Hindlimb muscle (tissue), 1 donor: Measurements from ENCODE around the gene NRXN2. TPM values are rescaled to one million over a fixed set of nuclear protein-coding genes. Genes with fewer than 3 reads are reported as not detected.
"Not testable (repeated sequence)": the region's sequence is repeated elsewhere in the genome, so short reads cannot be mapped to it uniquely, and the experiment has no call there.

Experiments
- DNase-seq: peaks from one replicate; pipeline ENCODE4 v3.0.0-alpha.2; 2013
- polyA plus RNA-seq: library from polyadenylated mRNA; unstranded; fragments of 120-200 nt; gene quantifications from one replicate; pipeline ENCODE4 v1.2.1, GENCODE V29; 2013; ENCODE audit not compliant: insufficient read length

The NRXN2 gene
- polyA plus RNA-seq, 1 donor: 32.6 TPM

GRCh38 chr11:64720167-64720566 is 2.8 kb downstream of the NRXN2 start:
- DNase-seq: no peak

GRCh38 chr11:64719406-64719805 is 3.6 kb downstream of the NRXN2 start:
- no peak for DNase-seq

DNA sequence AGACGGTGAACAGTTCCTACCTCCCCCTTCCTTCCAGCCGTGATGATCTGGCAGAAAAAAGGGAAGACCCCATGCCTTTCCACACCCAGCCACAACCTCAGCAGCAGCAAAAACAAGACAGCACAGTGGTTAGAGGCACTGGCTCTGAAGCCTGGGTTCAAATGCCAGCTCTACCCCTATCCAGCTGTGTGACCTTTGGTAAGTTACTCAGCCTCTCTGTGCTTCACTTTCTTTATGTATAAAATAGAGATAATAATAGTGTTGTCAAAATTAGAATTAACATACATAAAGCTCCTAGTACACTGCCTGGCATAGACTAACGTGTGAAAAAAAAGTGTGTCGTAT is 4.2 kb downstream of the NRXN2 start:
- DNase-seq: no peak

- DNase-seq: no peak
Measured at GRCh38 chr11:64718084-64718779, 4.8 kb downstream of the NRXN2 start.

DNA sequence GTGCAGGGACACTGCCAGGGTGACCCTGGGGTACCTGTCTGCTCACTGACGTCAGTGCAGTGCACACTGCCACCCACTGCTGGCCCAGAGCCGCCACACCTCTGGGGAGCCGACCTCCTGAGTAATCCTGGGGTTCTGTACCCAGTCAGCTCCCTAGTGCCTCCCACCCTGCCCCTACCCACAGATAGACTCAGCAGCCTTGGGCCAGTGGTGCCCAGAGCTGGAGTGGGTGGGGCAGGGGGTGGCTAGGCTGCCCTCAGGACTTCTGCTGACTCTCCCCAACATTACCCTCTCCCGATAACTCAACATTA is 5.8 kb downstream of the NRXN2 start:
- DNase-seq: no peak

DNA sequence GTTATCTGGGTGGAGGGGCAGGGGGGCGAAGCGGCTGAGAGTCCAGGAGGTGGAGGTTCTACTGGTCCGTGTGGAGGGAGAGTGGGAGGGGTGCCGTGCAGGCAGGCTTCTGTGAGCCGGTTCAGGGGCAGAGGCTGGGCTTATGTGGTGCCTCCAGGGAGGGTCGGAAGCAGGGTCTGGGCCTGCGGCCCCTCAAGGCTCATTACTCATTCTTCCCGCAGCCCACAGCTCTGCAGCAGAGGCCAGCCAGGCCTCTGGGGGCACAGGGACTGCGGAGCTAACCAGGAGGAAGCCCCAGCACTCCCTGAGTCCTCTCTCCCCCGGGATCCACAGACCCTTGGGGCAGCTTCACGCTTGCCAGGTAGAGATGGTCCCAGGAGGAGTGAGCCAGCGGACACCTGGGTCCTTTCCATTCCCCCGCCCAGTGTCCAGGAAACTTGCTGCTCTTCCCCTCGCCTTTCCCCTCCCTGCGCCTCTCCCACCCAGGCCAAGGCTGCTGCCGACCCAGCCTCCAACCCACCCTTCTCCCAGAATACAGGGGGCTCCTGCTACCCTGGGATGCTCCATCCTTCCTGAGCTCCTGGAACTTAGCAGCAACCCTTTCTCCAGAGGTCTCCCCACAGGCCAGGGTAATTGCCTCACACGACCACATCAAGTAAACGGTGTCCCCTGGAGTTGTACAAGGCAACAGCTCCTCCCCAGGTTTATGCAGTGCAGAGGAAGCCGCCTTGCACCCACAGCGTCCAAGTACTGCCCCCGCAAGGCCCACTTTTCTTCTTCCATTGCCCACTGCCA is 6.3 kb downstream of the NRXN2 start:
- DNase-seq: no peak

DNA sequence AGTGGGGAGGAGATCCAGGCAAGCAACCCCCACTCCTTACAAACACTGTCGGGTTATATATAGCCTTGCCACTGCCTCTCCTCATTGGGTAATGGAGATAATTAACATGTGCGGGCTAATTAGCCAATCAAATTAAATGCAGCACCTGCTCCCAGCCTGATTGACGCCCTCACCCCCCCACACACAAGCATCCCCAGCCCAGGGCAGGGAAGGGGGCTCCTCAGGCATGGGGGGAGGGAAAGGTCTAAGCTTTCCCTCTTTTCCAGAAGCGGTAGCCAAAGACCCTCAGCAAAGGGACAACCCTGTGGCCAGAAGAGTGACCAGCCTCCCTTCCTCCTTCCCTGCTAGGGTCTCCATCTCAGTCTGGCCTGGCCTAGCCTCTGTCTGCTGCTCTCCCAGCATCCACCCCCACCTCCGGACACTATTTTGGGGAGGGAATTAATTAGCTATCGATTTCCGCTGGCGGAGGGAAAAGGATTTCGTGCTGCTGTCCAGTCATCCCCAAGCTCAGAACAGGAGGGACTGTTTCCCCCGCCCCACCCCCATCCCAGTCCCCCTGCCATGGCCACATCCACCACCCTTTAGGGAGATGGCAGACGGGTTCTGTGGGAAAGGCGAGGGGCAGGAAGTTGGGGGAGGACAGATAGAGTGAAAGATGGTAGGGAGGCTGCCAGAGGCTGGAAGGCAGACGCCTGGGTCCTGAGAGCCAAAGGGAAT is 7.1 kb downstream of the NRXN2 start:
- DNase-seq: no peak

GRCh38 chr11:64715110-64715509 is 7.9 kb downstream of the NRXN2 start:
- no peak for DNase-seq

DNA sequence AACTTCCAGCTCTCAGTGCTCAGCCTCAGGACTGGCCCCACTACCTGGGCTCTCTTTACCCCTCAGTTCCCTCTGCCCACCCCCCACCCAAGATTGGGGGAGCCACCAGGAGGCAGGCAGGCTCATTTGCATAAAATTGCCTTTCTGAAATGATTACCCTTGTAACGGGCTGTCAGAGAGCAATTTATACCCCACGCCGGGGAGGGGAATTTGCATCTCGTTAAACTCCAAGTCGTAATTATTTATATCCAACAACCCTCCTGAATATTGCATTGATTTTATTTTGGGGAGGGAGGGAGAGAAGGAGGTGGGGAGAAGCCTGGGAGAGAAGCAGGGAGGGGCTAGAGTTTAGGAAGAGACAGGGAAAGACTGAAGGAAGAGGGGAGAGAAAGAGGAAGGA is 8.3 kb downstream of the NRXN2 start:
- no peak for DNase-seq

DNA sequence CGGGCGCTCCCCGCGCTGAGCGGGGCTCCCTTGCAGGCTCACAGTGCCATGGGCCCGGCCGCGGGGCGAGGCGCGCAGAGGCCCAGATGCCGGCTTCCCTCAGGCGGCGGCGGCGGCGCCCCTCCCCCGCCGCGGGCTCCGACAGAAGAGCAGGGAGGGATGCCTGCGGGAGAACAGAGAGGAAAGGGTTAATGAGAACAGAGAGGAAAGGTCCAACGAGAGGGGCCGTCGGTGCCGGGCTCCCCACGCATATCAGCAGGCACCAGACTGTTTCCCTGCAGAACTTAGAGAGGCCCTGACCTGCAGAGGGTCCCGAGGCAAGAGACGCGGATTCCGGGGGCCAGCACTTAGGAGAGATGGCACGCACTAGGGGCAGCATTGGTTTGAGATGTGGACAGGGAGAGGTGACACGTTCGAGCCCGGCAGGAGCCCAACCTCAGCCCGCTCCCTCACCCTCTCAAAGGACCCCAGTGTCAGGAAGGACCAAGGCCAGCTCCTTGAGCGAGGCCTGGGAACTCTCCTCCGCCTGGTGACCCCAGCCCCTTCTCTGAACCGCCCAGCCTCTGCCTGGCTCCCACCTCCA is 9.1 kb downstream of the NRXN2 start:
- no peak for DNase-seq

DNA sequence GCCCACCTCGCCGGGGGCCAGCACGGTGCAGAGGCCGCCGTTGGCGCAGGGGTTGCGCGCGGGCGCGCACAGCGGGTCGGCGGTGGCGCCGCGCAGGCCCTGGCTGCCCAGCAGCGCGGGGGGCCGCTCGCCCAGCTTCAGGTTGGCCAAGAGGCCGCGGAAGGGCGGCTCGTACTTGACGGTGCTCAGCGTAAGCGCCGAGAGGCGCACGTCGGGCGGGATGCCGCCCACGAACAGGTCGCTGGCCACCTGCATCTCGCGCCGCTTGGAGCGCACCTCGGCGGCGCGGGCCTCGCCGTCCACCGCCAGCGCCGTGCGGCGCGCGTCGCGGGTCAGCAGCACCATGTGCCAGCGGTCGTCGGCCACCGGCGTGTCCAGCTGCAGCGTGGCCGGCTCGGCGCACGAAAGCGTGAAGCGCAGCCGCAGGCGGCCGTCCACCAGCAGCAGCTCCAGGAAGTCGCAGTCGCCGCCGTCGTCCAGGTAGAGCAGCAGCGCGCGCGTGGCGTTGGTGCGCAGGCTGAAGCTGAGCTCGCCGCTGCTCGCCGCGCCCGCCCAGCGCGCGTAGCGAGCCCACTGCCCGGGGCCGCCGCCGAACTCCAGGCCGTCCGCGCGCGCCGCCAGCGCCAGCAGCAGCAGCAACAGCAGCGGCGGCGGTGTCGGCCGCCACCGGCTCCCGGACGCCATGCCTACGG is 9.8 kb downstream of the NRXN2 start:
- DNase-seq: peak; percentile 81

DNA sequence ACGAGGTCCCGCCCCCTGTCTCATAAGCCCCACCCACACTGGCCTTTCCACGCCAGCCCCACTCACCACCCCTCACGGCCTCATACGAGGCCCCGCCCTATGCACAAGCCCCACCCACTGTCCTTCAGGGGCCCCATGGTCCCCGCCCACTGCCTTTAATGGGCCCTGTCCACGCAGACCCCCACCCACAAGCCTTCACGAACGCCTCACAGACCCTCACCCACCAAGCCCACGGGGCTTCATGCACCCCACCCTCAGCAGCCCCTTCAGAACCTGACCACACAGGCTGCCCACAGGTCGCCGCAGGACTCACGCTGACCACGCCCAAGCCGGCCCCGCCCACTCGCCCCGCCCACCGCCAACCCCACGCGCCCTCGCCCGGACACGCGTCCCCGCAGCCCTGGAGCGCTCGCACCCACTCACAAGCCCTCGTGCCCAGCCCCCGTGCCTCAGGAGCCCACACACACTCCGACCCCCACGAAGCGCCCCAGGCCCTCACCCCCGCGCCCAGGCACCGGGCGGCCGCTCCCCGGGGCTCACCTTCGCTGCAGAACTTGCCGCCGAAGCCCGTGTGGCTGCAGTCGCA is 10.5 kb downstream of the NRXN2 start:
- DNase-seq: no peak

DNA sequence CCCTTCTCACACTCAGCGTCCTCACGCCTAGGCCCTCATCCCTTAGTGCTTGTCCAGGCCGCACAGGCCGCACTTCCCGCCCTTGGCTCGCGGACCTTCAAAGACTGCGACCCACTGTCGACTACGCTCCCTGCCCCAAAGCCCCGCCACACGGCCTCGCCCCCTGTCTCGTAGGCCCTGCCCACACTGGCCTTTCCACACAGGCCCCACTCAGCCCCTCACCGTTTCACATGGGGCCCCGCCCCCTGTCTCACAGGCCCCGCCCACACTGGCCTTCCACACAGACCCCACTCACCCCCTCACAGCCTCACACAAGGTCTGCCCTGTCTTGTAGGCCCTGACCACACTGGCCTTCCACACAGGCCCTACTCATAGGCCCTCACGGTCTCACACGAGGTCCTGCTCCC is 11.0 kb downstream of the NRXN2 start:
- DNase-seq: no peak

DNA sequence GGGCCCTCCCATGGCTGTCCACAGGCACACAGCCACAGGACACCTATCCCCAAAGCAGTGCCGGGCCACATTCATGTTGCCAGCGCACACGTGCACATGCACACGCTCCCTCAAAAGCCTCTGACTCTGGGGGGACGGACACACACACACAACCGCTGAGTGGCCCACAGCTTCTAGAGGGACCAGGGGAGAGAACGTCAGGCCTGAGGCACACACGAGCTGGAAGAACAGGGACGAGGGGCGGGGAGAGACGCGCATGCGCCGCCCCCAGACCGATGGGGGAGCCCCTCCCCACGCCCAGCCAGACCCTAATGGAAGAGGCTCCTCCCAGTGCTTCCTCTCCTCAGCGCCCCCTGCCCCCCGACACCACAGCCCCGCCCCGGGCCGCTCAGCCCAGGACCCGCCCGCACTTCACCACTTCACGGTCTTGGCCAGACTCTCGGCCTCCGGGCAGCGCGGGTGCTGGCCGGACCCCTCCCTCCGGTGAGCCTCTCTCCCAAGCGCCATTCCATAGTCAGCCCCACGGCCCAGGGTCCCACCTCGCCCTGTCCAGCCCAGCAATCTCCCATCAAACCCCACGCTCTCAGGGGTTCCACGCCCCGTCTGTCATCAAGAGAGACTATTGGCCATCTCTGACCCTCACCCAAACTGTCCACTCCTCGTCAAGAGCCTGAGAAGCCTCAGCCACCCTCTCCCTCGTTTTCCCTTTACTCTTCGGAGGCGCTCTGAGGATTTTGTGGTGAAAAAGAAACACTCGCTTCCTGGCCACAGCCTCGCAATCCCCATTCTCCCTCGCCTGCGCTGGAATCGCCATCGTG is 11.7 kb downstream of the NRXN2 start:
- DNase-seq: no peak

- no peak for DNase-seq
Measured at GRCh38 chr11:64710418-64711137, 12.4 kb downstream of the NRXN2 start.

GRCh38 chr11:64705501-64705900 is 17.5 kb downstream of the NRXN2 start:
- DNase-seq: no peak

DNA sequence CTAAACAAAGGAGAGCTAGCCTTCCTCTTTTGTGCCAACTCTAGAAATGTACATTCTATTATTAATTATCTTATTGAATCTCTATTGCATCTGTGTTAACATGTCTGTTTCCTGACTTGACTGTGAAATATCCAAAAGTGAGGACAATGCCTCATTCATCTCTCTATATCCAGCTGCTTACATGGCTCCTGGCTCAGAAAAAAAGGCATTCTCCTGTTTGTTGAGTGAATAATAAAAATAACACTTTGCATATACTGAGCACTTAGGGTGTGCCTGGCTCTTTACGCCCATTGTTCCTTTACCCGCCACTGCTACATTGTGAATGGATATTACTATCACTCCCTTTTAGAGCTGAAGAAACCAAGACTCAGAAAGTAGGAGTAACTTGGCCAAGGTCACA is 19.9 kb downstream of the NRXN2 start:
- no peak for DNase-seq

DNA sequence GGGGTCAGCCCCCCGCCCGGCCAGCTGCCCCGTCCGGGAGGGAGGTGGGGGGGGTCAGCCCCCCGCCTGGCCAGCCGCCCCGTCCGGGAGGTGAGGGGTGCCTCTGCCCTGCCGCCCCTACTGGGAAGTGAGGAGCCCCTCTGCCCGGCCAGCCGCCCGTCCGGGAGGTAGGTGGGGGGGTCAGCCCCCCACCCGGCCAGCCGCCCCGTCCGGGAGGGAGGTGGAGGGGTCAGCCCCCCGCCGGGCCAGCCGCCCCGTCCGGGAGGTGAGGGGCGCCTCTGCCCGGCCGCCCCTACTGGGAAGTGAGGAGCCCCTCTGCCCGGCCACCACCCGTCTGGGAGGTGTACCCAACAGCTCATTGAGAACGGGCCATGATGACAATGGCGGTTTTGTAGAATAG is 21.0 kb downstream of the NRXN2 start:
- DNase-seq: not testable (repeated sequence)

GRCh38 chr11:64698427-64698826 is 24.6 kb downstream of the NRXN2 start:
- no peak for DNase-seq

DNA sequence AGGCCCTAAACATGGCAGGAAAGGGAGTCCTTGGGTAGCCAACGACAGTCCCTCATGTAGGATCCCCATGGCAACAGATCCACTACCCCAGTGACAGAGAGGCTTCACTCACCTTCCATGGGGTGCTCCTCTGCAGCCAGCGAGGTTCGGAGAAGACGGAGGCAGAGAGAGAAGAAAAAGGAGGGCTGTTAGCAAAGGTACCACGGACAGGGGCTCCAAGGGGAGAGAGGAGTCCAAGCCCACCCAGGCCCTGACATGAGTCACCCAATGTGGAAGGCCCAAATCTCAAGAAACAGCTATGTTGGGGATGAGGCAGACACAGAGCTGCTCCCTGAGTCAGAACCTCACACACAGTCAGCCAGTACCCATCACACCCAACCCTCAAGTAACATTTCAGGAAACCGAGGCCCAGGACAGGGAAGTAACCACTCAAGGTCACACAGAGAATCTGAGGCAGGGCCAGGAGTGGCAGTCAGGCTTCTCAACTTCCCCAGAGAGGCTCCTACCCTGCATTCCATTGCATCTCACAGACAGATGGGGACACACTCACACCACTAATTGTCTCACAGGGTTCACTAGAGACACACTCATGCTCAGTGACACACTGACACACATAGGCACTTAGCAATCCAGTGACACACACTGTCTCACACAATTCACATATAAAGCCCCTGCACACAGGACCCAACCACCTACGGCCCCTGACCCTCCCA is 25.2 kb downstream of the NRXN2 start:
- no peak for DNase-seq
